RWPE1 (cell line): ENCODE data around the gene PPCS.

Experiments used
- CTCF ChIA-PET: fragments of 350-600 bp; sonication (Branson Sonifier 250); formaldehyde crosslinking; extraction: SDS; loops from one replicate; lab custom pipeline; 2021; lab: Yijun Ruan, JAX
- POLR2A ChIA-PET: fragments of 400-600 bp; formaldehyde crosslinking; extraction: SDS; loops from one replicate; lab custom pipeline; 2020; ENCODE audit warnings: antibody characterized with exemption; ENCODE audit not compliant: low non-redundant PET; lab: Yijun Ruan, JAX
- DNase-seq: peaks from one replicate; pipeline ENCODE4 v3.0.0; 2012; ENCODE audit warnings: low spot score
- H3K27ac ChIP-seq: fragments of 450-650 bp; 2 replicates; pipeline ENCODE4 v1.5.1; 2017
- TF ChIP-seq, protein P1 (sequence below): fragments of 450-650 bp; conservative IDR thresholded peaks from 2 replicates; pipeline ENCODE4 v1.5.1; 2017; ENCODE audit warnings: low read depth, mild to moderate bottlenecking

The PPCS gene

DNA sequence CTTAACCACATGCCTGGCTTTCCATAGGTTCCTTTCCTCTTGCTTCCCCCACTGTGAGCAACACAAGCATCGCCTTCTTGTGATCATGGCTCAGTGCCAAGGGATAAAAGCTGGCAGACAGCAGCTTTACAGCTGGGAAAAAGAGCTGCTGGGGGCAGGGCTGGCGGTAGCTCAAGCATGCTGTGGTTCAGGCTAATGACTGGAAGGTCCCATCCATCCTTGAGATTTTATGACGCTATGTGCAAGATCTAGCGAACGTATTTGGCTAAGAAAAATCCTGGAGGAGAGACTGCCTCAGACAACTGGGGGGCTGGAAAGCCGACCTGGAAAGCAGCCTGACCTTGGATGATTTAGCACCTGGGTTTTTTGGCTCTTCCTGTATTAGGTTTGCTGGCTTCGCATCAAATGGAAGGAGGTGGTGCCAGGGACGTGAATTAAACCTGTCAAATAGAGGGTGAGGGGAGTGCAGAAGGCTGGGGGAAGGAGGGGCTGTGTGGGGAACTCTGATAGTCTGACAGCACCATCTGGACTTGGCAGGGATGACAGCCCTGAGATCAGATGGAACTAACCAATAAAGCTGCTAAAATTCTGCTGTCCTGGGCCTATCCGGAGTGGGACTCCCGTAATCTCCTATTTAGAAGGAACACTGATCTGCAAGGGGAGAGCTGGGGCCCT, 35.3 kb upstream of the PPCS start:
- H3K27ac ChIP-seq: peak overlapping the region; percentile 63
- no peak for DNase-seq
- CTCF ChIA-PET: no interaction called here
- POLR2A ChIA-PET: no interaction called here
- TF ChIP-seq, protein P1, sequence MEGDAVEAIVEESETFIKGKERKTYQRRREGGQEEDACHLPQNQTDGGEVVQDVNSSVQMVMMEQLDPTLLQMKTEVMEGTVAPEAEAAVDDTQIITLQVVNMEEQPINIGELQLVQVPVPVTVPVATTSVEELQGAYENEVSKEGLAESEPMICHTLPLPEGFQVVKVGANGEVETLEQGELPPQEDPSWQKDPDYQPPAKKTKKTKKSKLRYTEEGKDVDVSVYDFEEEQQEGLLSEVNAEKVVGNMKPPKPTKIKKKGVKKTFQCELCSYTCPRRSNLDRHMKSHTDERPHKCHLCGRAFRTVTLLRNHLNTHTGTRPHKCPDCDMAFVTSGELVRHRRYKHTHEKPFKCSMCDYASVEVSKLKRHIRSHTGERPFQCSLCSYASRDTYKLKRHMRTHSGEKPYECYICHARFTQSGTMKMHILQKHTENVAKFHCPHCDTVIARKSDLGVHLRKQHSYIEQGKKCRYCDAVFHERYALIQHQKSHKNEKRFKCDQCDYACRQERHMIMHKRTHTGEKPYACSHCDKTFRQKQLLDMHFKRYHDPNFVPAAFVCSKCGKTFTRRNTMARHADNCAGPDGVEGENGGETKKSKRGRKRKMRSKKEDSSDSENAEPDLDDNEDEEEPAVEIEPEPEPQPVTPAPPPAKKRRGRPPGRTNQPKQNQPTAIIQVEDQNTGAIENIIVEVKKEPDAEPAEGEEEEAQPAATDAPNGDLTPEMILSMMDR: no peak

- no peak overlapping the region for H3K27ac ChIP-seq
- no peak for DNase-seq
- CTCF ChIA-PET: no interaction called here
- TF ChIP-seq, protein P1: no peak
- POLR2A ChIA-PET: no interaction called here
Observed at GRCh38 chr1:42422737-42423136, 33.6 kb upstream of the PPCS start.

DNA sequence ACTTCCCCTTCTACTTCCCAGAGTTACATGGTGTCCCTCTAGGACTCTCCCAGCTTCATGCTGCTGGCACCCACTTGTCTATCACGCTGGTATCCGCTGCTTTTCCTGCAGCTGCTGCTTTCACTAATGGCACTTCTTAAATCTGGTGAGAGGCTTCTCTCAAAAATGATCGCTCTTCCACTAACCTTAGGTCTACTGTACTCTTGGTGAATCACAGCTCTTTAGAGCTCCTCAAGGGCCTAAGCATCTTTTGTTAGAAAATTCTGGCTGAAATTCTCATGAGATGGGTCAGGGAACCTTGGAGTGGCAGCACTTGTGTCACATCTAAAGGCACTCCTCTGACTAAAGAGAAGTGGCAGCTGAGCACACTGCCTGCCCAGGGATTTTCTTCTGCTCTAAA, 32.7 kb upstream of the PPCS start:
- ChIA-PET CTCF (interaction anchor here (0.6 kb wide), 1 partner anchor 9 kb away, joined by 3 read pairs; no protein-coding TSS in a partner anchor), POLR2A (no interaction called here)
- TF ChIP-seq, protein P1: no peak
- H3K27ac ChIP-seq: no peak overlapping the region
- no peak for DNase-seq

DNA sequence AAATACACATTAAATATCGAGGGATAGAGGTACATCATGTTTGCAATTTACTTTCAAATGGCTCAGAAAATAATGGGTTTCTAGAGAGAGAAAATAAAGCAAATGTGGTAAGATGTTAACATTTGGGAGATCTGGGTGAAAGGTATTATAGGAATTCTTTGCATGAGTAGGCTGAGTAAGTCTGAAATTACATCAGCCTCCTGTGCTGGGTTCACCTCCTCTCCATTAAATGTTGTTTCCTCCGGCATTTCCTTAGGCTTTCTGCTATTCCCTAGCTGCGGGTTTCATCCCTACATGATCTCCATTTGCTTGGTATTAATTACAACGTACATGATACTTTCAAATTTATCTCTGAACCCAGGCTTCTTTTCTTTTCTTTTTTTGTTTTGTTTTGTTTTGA, 32.1 kb upstream of the PPCS start:
- POLR2A ChIA-PET: interaction anchor here (0.5 kb wide), 1 partner anchor 231 kb away, joined by 3 read pairs; no protein-coding TSS in a partner anchor
- no peak overlapping the region for H3K27ac ChIP-seq
- DNase-seq: no peak
- TF ChIP-seq, protein P1: no peak
- CTCF ChIA-PET: no interaction called here

DNA sequence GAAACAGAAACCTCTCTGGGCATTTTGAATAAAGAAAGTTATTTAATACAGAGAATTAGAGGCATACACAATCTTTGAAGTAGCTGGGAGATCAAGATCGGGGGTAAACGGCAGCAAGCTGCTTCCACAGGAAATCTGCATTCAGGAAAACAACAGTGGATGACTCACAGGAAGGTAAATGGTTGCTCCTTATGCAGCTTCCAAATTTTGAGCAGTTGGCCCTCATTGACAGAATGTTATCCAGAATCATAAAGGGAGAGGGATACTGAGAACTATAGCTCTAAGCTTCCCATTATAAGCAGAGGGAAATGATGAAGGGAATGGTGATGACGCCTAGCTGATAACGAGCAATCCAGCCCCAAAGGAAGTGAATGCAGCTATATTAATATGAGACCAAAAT, 29.1 kb upstream of the PPCS start:
- ChIA-PET CTCF (no interaction called here), POLR2A (no interaction called here)
- DNase-seq: no peak
- no peak overlapping the region for H3K27ac ChIP-seq
- TF ChIP-seq, protein P1: no peak

- TF ChIP-seq, protein P1: no peak
- POLR2A ChIA-PET: no interaction called here
- CTCF ChIA-PET: interaction anchor here (0.6 kb wide), 1 partner anchor 85 kb away, joined by 4 read pairs; no protein-coding TSS in a partner anchor
- no peak overlapping the region for H3K27ac ChIP-seq
- DNase-seq: no peak
Observed at GRCh38 chr1:42429603-42430002, 26.7 kb upstream of the PPCS start.
